LoVo (cell line): Measurements from ENCODE around the gene MMEL1.
"Not testable (repeated sequence)": the region's sequence is repeated elsewhere in the genome, so short reads cannot be mapped to it uniquely, and the experiment has no call there.

Source experiments
- DNase-seq: peaks from one replicate; pipeline ENCODE4 v3.0.0-alpha.2; 2016; ENCODE audit warnings: low spot score

MMEL1 gene

DNA sequence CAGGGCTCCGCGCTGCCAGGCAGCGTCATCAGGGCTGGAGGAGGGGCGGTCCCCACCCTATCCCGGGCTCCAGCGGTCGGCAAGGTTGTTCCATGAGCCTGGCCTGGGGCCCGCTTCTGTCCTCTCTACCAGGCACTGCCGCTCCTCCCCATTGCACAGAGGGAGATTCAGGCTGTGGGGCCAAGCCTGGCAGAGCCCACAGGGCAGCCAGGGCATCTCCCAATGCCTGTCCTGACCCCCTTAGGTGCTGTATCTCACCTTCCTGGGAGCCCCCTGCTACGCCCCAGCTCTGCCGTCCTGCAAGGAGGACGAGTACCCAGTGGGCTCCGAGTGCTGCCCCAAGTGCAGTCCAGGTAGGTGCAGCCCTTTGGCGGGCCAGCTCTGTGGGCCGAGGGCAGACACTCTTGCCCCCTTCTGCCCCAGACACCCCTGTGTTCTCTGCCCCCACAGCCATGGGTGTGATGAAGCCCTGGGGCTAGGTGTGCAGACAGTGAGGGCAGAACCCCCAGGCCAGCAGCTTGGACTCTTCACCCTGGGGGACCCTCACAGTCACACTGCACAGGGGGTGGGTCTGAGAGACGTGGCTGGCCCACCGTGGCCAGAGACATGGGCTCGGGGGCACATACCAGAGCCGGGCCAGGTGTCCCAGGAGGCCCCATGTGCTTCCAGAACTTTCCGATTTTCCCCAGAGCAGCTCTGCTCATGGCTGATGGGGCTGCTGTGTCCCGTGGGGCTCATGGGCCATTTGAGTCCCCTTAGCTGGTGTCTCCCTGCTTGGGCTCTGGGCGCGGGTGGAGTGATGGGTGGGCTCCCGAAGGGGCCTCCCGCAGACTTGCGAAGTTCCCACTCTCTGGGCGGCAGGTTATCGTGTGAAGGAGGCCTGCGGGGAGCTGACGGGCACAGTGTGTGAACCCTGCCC is 75.1 kb downstream of the MMEL1 start:
- no peak for DNase-seq

DNA sequence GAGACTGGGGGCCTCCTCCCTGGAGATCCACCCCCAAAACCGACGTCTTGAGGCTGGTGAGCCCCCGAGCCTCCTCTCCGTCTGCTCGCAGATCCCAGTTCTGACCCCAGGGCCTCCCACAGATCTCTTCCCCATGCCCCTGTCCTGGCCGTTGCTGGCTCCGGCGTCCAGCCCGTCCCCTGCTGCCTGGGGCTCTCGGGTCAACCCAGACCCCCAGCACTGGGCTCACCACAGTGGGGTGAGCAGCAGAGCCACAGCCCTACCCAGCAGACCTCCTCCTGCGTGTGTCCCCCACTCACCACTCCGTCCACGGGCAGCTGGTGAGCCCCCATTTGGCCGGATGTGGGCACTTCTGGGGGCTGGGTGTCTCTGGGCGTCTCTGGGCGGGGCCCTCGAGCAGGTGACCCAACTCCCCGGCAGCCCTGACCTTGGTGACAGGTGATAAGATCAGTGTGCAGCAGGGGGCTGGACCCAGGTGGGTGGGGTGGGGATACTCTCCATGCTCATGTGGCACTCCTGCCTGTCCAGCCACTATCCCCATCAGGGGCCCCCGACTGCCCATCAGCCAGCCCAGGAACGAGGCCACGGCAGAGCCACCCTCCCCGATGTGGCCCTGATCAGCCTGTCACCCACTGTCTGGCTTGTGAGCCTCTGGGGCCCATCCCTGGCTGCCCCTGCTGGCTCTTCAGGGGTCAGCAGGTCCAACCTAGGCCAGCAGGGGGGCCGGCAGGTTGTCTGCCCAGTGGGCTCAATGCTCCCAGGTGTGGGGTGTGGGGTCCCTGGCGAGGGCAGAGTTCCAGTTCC is 75.9 kb downstream of the MMEL1 start:
- no peak for DNase-seq

DNA sequence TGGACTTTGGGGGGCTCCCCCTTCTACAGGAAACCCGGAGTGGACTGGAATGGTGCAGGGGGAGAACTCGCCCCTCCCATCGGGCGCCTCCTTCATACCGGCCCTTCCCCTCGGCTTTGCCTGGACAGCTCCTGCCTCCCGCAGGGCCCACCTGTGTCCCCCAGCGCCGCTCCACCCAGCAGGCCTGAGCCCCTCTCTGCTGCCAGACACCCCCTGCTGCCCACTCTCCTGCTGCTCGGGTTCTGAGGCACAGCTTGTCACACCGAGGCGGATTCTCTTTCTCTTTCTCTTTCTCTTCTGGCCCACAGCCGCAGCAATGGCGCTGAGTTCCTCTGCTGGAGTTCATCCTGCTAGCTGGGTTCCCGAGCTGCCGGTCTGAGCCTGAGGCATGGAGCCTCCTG is 76.5 kb downstream of the MMEL1 start, which contains the start of gene TNFRSF14:
Gene TNFRSF14 (plus strand): TSS at position 95 of the 401 bp plus-strand sequence. CDS start 294 bp downstream, at position 389.
- DNase-seq: no peak

DNA sequence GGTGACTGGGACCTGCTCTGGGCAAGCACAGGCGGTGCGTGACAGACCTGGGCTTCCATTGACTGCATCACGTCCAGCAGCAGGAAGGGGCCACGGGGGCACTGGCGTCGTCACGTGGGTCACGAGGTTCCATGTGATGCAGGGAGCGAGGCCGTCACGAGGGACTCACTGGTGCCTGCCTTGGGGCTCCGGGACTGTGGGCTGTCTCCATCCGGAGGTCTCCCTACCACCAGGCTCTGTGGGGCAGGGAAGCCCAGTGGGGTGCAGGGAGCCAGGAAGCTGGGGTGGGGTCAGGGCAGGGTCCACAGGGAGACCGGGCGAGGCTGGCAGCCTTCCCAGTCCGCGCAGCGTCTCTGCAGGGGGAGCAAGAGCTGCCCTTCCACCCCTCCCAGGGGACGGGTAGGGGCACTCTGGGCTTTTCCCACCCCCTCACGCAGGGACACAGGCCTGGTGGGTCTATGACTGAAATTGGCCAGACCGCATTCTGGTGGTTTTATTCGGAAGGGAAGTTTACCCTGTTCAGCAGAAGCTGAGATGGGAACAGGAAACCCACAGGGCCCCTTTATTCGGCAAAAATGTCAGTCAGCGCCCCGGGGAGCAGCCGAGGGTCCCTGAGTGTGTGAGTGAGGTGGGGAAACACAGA is 77.1 kb downstream of the MMEL1 start:
- no peak for DNase-seq

DNA sequence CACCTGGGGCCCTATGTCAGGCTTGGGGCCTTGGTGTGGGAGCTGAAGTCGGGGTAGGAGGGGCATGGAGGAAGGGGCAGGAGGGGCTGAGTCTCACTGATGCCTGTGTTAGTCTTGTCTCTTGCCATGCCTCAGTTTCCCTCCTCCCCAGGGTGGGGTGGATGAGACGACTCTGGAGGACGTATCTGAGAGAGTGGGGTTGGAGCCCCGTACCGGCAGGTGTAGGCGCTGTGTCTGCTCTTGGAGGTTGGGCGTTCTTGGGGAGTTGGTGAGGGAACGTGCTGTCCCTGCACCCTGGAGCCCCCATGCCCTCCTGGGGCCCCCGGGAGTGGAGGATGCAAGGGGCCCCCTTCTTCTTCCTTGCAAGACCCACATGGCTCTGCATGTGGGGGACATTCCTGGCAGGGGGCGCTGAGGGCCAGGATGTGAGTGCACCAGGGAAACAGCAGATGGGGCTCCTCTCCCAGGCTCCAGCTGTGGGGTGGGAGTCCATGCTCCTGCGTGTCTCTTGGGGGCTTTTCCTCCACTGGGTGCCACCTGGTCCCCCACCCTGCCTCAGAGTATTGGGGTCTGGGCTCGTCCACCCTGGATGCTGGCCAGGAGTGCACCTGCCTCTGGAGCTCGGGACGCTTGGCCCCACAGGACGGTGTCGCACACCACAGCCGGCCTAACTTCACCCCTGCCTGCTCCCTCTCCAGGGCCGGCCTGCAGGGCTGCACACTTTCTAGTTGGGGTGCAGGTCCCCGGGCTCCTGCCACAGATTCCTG is 78.0 kb downstream of the MMEL1 start:
- DNase-seq: no peak

DNA sequence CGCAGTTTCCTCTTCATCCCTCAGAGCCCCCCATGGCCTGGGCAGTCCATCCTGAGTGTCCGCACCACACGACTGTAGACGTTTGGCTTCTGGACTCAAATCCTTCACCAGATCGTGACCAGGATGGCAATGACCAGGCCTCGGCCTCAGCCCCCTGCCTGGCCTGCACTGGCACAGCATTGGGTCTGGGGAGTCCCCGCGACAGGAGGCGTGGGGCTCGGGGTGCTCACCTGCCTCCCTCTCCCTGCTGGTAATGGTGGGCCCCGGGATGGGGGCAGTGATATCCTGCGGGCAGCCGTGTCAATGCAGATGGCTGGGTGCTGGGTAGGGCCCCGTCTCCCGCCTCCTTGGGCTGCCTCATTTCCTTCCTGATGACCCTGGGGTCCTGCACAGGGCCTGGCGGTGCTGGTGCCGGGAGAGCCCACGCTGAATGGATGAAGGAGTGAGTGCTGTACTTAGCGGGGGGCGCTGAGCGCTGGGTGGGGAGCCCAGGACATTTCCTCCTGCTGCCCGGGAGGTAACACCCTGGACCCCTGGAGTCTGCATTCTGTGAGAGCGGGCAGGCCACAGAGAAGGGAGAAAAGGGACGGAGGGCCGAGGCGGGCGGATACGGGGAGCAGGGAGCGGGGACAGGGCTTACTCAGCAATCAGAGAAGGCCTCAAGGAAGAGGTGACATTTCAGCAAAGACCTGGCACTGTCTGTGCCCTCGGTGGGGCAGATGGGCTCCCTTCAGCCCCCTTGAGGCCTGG is 78.8 kb downstream of the MMEL1 start:
- DNase-seq: no peak

DNA sequence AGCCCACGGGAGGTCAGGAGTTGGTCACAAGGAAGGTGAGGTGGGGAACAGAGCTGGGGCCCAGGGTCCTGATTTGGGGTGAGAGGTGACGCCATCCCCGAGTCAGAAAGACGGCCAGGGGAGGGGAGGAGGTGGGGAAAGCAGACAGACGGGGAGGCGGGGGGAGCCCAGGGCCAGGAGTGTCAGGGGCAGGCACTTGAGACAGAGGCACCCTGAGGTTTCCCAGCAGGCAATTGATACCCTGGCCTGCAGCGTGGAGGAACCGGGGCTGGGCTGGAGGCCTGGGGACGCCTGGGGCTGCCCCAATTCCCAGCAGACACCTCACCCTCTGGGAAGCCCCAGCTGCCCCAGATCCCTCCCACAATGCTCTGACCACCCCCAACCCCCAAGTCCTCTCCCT is 79.7 kb downstream of the MMEL1 start:
- DNase-seq: not testable (repeated sequence)

DNA sequence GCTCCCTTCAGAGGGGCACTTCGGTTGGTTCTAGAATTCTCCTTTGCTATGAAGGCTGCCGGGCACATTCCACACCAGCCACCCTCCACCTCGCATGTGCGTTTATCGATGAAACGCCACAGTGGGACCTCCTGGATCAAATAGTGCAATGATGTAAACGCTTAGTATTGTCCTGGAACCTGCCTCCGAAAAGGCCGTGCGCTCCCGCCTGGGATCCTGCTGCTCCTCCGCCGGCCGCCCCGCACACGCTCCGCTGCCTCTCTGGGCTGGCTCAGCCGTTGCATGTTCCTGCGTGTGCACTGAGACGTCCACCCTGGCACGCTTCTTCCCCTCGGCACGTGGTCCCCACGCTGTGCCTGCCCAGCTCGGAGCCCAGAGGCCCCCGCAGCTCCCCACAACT is 80.6 kb downstream of the MMEL1 start:
- no peak for DNase-seq

DNA sequence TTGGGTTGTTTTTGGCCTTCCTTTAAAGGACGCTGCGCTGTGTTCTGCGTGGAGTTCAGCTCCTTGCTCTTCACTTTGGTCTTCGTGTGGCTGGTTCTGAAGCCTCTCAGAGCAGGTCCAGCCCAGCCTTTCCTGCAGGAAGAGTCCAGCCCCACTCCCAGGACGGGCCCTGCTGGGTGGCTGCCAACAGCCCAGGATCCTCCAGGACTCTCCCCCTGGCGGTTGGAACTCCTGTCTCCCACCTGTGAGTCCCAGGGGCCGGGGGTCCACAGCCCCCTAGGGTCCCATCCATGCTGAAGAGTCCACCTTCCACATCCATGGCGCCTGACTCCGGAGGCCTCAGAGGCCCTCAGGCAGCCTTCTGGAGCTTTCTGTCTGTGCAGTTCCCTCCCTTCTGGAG is 81.3 kb downstream of the MMEL1 start:
- not testable (repeated sequence) for DNase-seq

DNA sequence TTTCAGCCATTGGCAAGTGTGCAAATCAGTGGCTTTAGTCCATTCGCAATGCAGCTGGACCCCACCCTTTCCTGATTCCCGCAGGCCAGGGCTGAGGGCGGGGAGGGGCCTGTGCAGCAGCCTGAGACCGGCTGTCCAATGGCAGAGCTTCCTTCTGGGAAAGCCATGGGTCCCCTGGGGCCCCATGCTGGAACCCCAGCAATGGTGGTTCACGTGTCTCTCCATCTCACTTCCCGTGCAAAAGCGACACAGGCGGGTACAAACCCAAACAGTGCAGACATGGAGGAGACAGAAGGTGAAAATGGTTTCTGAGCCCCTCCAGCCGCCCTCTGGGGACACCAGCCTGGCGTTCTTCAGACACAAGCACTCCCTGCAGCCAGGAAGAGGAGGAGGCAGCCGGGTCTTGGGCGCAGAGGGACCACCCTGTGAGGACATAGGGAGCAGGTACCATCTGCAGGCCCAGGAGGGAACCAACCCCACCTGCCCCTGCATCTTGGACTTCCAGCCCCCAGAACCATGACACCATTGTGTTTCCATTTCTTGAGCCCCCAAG is 82.4 kb downstream of the MMEL1 start:
- not testable (repeated sequence) for DNase-seq

DNA sequence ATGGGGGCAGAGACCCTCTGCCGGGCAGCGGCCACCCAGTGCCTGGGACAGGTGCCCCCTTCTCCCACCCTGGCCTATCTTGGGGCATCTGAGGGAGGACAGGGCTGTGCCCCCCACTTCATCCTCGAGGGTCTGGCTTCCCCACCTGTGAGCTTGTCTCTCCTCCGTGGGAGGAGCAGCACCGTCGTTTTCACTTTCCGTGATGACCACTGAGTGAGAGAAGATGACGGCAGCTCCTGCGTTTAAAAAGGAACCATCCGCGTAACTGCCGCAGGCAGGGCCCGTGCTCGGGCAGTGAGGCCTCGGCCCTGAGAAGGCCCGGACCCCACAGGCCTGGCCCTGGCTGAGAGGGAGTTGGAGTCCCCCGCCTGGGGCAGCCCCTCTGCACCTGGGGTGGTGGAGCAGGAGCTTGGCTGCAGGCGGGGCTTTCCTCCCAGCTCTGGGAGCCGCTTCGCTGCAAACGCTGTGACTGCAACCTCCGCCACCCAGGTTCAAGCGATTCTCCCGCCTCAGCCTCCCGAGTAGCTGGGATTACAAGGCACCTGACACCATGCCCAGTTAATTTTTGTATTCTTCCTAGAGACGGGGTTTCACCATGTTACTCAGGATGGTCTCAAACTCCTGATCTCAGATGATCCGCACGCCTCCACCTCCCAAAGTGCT is 83.3 kb downstream of the MMEL1 start:
- not testable (repeated sequence) for DNase-seq

DNA sequence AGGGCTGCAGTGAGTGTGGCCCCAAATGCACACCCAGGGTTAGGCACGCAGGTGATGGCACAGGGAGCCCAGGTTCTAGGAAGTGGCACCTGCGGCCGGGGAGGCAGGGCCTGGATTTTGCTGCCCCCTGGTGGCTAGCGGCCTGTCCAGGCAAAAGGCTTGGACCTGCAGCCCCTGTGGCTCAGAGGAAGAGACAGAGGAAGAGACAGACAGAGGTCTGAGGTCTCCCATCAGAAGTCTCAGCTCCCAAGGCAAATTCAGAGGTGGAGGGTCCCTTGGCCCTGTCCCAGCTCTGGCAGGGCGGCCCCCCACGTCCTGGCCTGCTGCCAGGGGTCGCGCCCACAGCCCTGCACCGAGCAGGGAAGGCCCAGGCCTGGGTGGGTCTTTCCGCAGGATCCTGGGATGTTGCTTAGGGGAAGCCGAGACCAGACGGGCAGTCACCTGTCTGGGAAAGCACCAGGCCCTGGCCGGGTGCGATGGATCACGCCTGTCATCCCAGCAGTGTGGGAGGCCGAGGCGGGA is 84.7 kb downstream of the MMEL1 start:
- DNase-seq: peak; percentile 87

DNA sequence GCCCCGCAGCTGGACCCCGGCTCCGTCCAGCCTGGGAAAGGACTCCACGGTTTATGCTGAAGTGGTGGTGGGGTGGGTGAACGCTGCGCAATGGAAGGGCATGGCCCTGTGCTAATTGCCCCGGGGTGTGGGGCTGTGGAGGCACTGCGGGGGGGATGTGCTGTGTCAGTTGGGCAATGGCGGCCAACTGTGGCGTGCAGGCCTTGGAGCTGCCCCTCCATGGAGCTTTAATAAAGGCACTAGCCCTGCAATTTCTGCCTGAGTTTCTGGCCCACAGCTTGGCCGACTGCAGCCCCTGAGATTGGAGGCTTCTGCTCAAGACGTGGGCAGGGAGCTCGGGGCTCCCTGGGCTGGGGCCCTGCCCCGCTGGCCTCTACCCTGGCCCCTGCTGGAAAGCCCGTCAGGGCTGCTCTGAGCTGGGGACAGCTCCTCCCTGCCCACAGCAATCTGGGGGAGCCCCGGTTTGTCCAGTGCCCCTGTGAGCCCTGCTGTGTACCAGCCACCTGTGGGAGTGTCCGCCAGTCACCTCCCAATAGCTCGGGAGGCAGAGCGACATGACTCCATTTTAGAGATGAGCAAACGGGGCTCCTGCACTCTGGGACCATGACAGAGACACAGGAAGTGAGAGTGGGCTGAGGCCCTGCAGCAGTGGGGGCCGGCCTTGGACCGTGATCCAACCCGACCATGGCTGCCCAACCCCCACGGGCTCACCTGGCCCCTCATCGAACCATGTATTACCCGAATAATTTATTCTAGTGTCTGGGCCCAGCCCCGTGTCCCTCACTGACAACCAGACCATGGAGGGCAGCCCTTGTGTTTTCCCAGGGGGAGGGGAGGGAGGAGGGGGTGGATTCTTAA is 85.4 kb downstream of the MMEL1 start:
- no peak for DNase-seq

DNA sequence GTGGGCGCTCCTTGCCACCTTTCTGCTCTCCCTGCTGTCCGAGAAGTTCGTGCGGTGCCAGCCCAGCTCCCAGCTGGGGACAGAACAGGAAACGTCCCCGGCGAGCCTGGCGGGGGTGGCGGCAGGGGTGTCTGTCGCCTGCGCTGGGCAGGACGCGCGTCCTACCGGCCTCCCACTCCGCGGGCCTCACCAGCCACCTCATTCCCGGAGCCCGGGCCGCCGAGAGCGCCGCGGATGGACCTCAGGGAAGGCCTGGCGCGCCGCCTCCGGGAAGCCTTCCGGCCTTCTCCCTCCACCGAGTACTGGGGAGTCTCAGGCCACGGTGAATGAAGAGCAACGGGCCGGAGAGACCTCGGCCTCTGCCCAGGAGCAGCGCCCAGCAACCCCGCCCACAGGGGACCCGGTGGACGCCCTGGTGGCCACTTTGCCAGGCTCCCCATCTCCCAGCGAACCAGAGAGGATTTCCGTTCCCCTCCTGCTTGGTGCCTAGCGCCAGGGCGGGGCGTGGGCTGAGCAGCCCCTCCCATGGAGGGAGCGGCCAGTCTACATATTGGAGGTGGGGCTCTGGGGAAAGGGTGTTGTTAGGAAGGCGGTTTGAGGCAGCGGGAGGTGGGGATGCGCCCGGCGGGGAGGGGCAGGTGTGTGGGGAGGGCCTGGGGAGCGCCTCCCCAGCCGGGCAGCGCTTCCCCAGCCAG is 86.2 kb downstream of the MMEL1 start:
- peak; percentile 93 for DNase-seq

DNA sequence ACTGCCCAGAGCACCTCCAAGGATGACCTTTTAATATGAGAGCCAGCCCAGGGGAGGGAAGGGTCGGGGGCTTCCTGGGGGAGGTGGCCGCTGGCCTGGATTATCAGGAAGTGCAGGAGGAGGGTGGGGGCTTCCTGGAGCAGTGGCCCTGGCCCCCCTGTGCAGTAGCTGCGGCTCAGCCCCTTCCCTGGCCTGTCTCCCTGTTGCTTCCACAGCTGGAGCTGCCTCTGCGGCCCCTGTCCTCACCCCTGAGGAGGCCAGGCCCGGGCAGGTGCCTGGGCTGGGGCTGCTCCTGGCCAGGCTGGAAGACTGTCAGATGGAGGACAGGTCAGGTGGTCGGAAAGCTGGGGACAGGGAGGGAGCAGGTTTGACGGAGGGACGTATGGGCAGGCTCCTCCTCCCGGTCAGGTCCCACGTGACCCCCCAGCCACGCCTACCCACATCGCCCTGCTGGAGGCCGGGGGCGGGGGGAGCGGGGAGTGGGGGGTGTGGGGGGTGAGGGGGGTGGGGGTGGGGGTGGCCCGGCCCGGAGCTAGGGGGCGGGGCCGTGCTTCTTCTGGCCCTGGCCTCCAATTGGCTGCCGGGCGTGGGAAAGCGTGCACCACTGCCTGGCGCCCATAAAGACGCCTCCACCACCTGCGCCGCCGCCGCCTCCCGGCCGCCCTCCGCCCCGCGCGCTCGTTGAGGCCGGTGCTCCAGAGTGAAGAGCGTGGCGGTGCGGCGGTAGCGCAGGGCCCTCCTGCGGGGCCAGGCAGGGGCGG is 86.9 kb downstream of the MMEL1 start:
- peak; percentile 87 for DNase-seq

DNA sequence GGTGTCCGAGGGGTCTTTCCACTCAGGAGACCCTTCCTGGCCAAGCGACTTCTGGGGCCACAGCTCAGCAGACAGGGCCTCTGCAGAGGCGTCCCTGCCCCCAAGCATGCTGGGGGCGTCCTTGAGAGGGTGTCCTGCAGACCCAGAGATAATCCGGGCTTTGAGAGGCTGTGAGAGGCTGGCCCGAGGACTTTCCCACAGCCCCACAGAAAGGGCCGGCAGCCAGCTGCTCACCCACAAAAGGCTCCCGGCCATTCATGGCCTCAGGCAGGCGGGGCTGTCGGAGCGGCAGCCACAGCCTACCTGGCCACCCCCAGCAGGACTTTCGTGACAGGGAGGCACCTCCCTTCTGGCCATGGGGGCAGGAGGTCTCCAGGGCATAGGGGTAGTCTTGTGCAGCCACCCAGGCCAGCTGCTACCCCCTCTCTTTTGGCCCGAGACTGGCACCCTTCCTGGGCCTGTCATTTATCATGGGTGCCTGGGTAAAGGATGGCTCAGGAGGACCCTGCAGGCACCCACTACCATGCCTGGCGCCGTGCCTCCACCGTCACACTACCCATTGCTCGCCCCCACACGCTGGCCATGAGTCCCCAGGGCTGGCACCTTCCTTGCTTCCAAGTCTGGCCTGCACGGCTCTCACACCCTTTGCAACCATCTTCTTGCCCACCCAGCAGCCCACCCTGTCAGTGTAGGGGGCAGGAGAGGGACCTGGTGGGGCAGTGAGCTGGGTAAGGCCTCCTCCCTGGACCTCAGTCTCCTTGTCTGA is 87.8 kb downstream of the MMEL1 start:
- no peak for DNase-seq
